Epithelial cell of prostate (primary cell): ENCODE data around the gene EBLN2.

Experiments used
- DNase-seq: peaks from one replicate; pipeline ENCODE4 v3.0.0-alpha.2; 2011; ENCODE audit warnings: low read depth, low spot score
- H3K27ac ChIP-seq: fragments of 450-650 bp; 2 replicates; pipeline ENCODE4 v1.5.1; 2017; ENCODE audit warnings: mild to moderate bottlenecking

EBLN2 gene

GRCh38 chr3:73061416-73061815, at the start of gene EBLN2:
Gene EBLN2, plus strand, starts transcription at chr3:73061659. Its CDS starts 423 bp downstream, at chr3:73062082.
- no peak for DNase-seq
- no peak within 1 kb of the TSS for H3K27ac ChIP-seq

- H3K27ac ChIP-seq, result no peak overlapping the region
- DNase-seq, result no peak
Measured at GRCh38 chr3:73018298-73018697, 43.2 kb upstream of the EBLN2 start.

GRCh38 chr3:73018790-73019441, 42.5 kb upstream of the EBLN2 start:
- no peak overlapping the region for H3K27ac ChIP-seq
- DNase-seq, result no peak

GRCh38 chr3:73021301-73021835, 40.1 kb upstream of the EBLN2 start:
- DNase-seq, result no peak
- H3K27ac ChIP-seq, result no peak overlapping the region

- H3K27ac ChIP-seq, result peak overlapping the region; percentile 15
- no peak for DNase-seq
Measured at GRCh38 chr3:73024836-73025235, 36.6 kb upstream of the EBLN2 start.

GRCh38 chr3:73026111-73026759, 35.2 kb upstream of the EBLN2 start:
- DNase-seq, result no peak

GRCh38 chr3:73026760-73027113, 34.7 kb upstream of the EBLN2 start:
- no peak overlapping the region for H3K27ac ChIP-seq
- no peak for DNase-seq

More at GRCh38 chr3:73026111-73026759, 35.2 kb upstream of the EBLN2 start:
- no peak overlapping the region for H3K27ac ChIP-seq

GRCh38 chr3:73028803-73029202, 32.7 kb upstream of the EBLN2 start:
- H3K27ac ChIP-seq, result peak overlapping the region; percentile 63
- no peak for DNase-seq

GRCh38 chr3:73029321-73029796, 32.1 kb upstream of the EBLN2 start:
- DNase-seq, result peak; percentile 67
- peak overlapping the region; percentile 63 for H3K27ac ChIP-seq

GRCh38 chr3:73030073-73030597, 31.3 kb upstream of the EBLN2 start:
- DNase-seq, result no peak

GRCh38 chr3:73031573-73032103, 29.8 kb upstream of the EBLN2 start:
- H3K27ac ChIP-seq, result no peak overlapping the region
- no peak for DNase-seq

More at GRCh38 chr3:73030073-73030597, 31.3 kb upstream of the EBLN2 start:
- H3K27ac ChIP-seq, result peak overlapping the region; percentile 63

- DNase-seq, result no peak
- H3K27ac ChIP-seq, result peak overlapping the region; percentile 25
Measured at GRCh38 chr3:73036694-73037591, 24.5 kb upstream of the EBLN2 start.

- H3K27ac ChIP-seq, result no peak overlapping the region
Measured at GRCh38 chr3:73041537-73041936, 19.9 kb upstream of the EBLN2 start.

GRCh38 chr3:73043414-73043813, 18.0 kb upstream of the EBLN2 start:
- H3K27ac ChIP-seq, result no peak overlapping the region
- no peak for DNase-seq

More at GRCh38 chr3:73041537-73041936, 19.9 kb upstream of the EBLN2 start:
- no peak for DNase-seq

- DNase-seq, result no peak
- no peak overlapping the region for H3K27ac ChIP-seq
Measured at GRCh38 chr3:73045391-73045790, 16.1 kb upstream of the EBLN2 start.

- DNase-seq, result no peak
- H3K27ac ChIP-seq, result no peak overlapping the region
Measured at GRCh38 chr3:73046195-73046594, 15.3 kb upstream of the EBLN2 start.

- no peak for DNase-seq
- H3K27ac ChIP-seq, result no peak overlapping the region
Measured at GRCh38 chr3:73049319-73049718, 12.1 kb upstream of the EBLN2 start.

GRCh38 chr3:73052857-73053256, 8.6 kb upstream of the EBLN2 start:
- H3K27ac ChIP-seq, result peak overlapping the region; percentile 18

GRCh38 chr3:73055583-73055982, 5.9 kb upstream of the EBLN2 start:
- peak overlapping the region; percentile 18 for H3K27ac ChIP-seq
- DNase-seq, result no peak

More at GRCh38 chr3:73052857-73053256, 8.6 kb upstream of the EBLN2 start:
- no peak for DNase-seq
